Astrocyte (in vitro differentiated cells and primary cell): ENCODE results near the gene COPB2. TPM values are rescaled to one million over a fixed set of nuclear protein-coding genes. Genes with fewer than 3 reads are reported as not detected.
"Not testable (repeated sequence)": the region's sequence is repeated elsewhere in the genome, so short reads cannot be mapped to it uniquely, and the experiment has no call there.

Experiments used
- DNase-seq: peaks from one replicate; pipeline ENCODE4 v3.0.0-alpha.2; 2010; ENCODE audit warnings: low read depth
- FAIRE-seq: peaks from 2 replicates; lab custom pipeline; 2011; peaks lifted over from hg19 to GRCh38; lab: Jason Lieb, UNC
- H2AFZ ChIP-seq: 2 replicates; pipeline ENCODE4 v1.6.0; 2012; ENCODE audit warnings: low read depth, low read length, inconsistent platforms
- H3K27ac ChIP-seq: 2 replicates; pipeline ENCODE4 v1.5.1; 2011; ENCODE audit warnings: low read depth, low read length, inconsistent platforms
- H3K27me3 ChIP-seq: 2 replicates; pipeline ENCODE4 v1.6.0; 2011; ENCODE audit warnings: low read length, inconsistent platforms; ENCODE audit not compliant: insufficient read depth
- H3K36me3 ChIP-seq: 2 replicates; pipeline ENCODE4 v1.5.1; 2011; ENCODE audit warnings: low read length, inconsistent platforms; ENCODE audit not compliant: insufficient read depth
- H3K4me1 ChIP-seq: 2 replicates; pipeline ENCODE4 v1.5.1; 2011; ENCODE audit warnings: low read length, inconsistent platforms; ENCODE audit not compliant: insufficient read depth
- H3K4me2 ChIP-seq: 2 replicates; pipeline ENCODE4 v1.6.0; 2012; ENCODE audit warnings: low read length, inconsistent platforms
- H3K4me3 ChIP-seq: 2 replicates; pipeline ENCODE4 v1.5.1; 2011; ENCODE audit warnings: low read depth, mild to moderate bottlenecking, low read length, inconsistent platforms; ENCODE audit not compliant: insufficient read depth
- H3K79me2 ChIP-seq: 2 replicates; pipeline ENCODE4 v1.6.0; 2012; ENCODE audit warnings: mild to moderate bottlenecking, low read length, inconsistent platforms; ENCODE audit not compliant: insufficient read depth
- H3K9ac ChIP-seq: 2 replicates; pipeline ENCODE4 v1.6.0; 2012; ENCODE audit warnings: mild to moderate bottlenecking, low read length, inconsistent platforms
- H3K9me3 ChIP-seq: 2 replicates; pipeline ENCODE4 v1.5.1; 2012; ENCODE audit warnings: low read depth, mild to moderate bottlenecking, low read length, inconsistent platforms; ENCODE audit not compliant: insufficient read depth
- H4K20me1 ChIP-seq: 2 replicates; pipeline ENCODE4 v1.6.0; 2012; ENCODE audit warnings: low read length, inconsistent platforms; ENCODE audit not compliant: insufficient read depth
- H3K27ac Mint-ChIP-seq: one replicate; pipeline ENCODE4 v1.8.0; 2021; ENCODE audit warnings: mild to moderate bottlenecking, mixed read lengths; ENCODE audit not compliant: unreplicated experiment
- H3K27me3 Mint-ChIP-seq: one replicate; pipeline ENCODE4 v1.8.0; 2021; ENCODE audit warnings: low read depth, mixed read lengths; ENCODE audit not compliant: unreplicated experiment
- H3K36me3 Mint-ChIP-seq: one replicate; pipeline ENCODE4 v1.8.0; 2021; ENCODE audit warnings: low read depth, mixed read lengths; ENCODE audit not compliant: unreplicated experiment
- H3K4me1 Mint-ChIP-seq: one replicate; pipeline ENCODE4 v1.8.0; 2021; ENCODE audit warnings: low read depth, mixed read lengths; ENCODE audit not compliant: unreplicated experiment
- H3K4me3 Mint-ChIP-seq: one replicate; pipeline ENCODE4 v1.8.0; 2021; ENCODE audit warnings: mild to moderate bottlenecking, moderate library complexity, mixed read lengths; ENCODE audit not compliant: unreplicated experiment
- H3K9me3 Mint-ChIP-seq: one replicate; pipeline ENCODE4 v1.8.0; 2021; ENCODE audit warnings: mild to moderate bottlenecking, mixed read lengths; ENCODE audit not compliant: unreplicated experiment
- EZH2 ChIP-seq: IDR thresholded peaks from 2 replicates; pipeline ENCODE4 v1.6.1; 2012; ENCODE audit warnings: mild to moderate bottlenecking, low read length, inconsistent platforms; ENCODE audit not compliant: insufficient read depth
- total RNA-seq: library from RNA; stranded (reverse); gene quantifications from 2 replicates; pipeline ENCODE4 v1.2.1, GENCODE V29; 2021
- TF ChIP-seq, protein P1 (sequence below): IDR thresholded peaks from 2 replicates; pipeline ENCODE4 v1.5.1; 2011; ENCODE audit warnings: low read depth, mild to moderate bottlenecking, inconsistent platforms, low read length, moderate library complexity; ENCODE audit not compliant: insufficient read depth

Gene COPB2
- total RNA-seq, 1 donor from 2014 or later: 269 TPM

DNA sequence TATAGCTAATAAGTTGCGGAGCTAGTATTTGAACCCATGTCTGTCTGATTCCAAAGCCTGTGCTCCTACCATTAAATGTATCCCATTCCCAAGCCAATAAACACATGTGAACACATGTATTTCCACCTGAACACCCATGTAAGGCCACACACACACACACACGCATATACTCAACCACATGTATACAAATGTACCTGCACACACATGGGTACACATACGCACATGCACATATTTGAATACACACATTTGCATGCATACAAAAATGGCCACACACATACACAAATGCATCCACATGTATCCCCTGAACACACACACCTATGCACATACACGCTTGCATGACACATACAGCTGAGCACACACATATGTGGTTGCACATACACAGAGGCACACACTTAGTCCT is 51.0 kb downstream of the COPB2 start:
- no peak for TF ChIP-seq EZH2
- TF ChIP-seq, protein P1, sequence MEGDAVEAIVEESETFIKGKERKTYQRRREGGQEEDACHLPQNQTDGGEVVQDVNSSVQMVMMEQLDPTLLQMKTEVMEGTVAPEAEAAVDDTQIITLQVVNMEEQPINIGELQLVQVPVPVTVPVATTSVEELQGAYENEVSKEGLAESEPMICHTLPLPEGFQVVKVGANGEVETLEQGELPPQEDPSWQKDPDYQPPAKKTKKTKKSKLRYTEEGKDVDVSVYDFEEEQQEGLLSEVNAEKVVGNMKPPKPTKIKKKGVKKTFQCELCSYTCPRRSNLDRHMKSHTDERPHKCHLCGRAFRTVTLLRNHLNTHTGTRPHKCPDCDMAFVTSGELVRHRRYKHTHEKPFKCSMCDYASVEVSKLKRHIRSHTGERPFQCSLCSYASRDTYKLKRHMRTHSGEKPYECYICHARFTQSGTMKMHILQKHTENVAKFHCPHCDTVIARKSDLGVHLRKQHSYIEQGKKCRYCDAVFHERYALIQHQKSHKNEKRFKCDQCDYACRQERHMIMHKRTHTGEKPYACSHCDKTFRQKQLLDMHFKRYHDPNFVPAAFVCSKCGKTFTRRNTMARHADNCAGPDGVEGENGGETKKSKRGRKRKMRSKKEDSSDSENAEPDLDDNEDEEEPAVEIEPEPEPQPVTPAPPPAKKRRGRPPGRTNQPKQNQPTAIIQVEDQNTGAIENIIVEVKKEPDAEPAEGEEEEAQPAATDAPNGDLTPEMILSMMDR: no peak
- Histone ChIP-seq H3K4me2 (no peak overlapping the region), H3K36me3 (no peaks in the 10 kb centered on the region), H3K27ac (no peak overlapping the region), H2AFZ (no peak overlapping the region), H3K4me1 (peaks cover 6% of the 10 kb centered on the region), H3K9me3 (no peaks in the 10 kb centered on the region), H3K9ac (no peak overlapping the region), H3K27me3 (peaks cover 7% of the 10 kb centered on the region), H4K20me1 (no peaks in the 10 kb centered on the region), H3K4me3 (no peak overlapping the region), H3K79me2 (no peaks in the 10 kb centered on the region)
- Mint-ChIP-seq H3K4me1 (peaks cover 18% of the 10 kb centered on the region), H3K27ac (no peak overlapping the region), H3K4me3 (no peak overlapping the region), H3K9me3 (no peaks in the 10 kb centered on the region), H3K27me3 (peaks cover 33% of the 10 kb centered on the region), H3K36me3 (no peaks in the 10 kb centered on the region)
- FAIRE-seq (no peak), DNase-seq (no peak)

DNA sequence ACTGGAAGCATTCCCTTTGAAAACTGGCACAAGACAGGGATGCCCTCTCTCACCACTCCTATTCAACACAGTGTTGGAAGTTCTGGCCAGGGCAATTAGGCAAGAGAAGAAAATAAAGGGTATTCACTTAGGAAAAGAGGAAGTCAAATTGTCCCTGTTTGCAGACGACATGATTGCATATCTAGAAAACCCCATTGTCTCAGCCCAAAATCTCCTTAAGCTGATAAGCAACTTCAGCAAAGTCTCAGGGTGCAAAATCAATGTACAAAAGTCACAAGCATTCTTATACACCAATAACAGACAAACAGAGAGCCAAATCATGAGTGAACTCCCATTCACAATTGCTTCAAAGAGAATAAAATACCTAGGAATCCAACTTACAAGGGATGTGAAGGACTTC is 54.8 kb downstream of the COPB2 start:
- not testable (repeated sequence) for H3K36me3 ChIP-seq, H3K9ac ChIP-seq, H3K9me3 Mint-ChIP-seq, H4K20me1 ChIP-seq, H3K79me2 ChIP-seq, H3K4me3 ChIP-seq, FAIRE-seq, H3K4me1 ChIP-seq, H3K4me3 Mint-ChIP-seq, H3K36me3 Mint-ChIP-seq, DNase-seq, H3K4me2 ChIP-seq, H2AFZ ChIP-seq, H3K9me3 ChIP-seq, H3K27ac ChIP-seq, H3K27ac Mint-ChIP-seq
- H3K27me3 Mint-ChIP-seq: peaks cover 47% of the 10 kb centered on the region
- peaks cover 30% of the 10 kb centered on the region for H3K27me3 ChIP-seq
- peaks cover 13% of the 10 kb centered on the region for H3K4me1 Mint-ChIP-seq

DNA sequence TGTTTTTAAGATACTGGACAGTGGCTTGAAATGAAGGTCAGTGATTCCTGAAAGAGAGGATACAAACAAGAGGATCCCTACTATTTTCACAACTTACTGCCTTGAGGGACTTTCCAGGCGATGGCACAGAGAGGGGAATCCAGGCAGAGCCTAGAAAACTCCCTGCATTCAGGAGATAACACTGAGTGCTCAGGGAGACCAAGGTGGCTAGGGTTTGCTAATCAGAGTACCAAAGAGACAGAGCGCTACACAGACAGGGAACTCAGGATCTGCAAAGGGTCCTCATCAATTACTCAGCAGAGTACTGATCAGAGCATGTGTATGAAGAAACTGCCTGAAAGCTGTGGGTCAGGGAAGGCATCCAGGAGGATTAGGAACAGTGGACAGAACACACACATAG is 57.4 kb downstream of the COPB2 start:
- no peaks in the 10 kb centered on the region for H3K36me3 Mint-ChIP-seq
- Histone ChIP-seq H2AFZ (no peak overlapping the region), H3K27me3 (peaks cover 23% of the 10 kb centered on the region), H3K27ac (no peak overlapping the region), H4K20me1 (no peaks in the 10 kb centered on the region), H3K4me2 (no peak overlapping the region), H3K36me3 (no peaks in the 10 kb centered on the region), H3K9me3 (no peaks in the 10 kb centered on the region), H3K79me2 (no peaks in the 10 kb centered on the region), H3K4me3 (no peak overlapping the region), H3K9ac (no peak overlapping the region), H3K4me1 (no peaks in the 10 kb centered on the region)
- DNase-seq (no peak), FAIRE-seq (no peak)
- TF ChIP-seq, protein P1: no peak
- no peak for TF ChIP-seq EZH2
- H3K27me3 Mint-ChIP-seq: peaks cover 55% of the 10 kb centered on the region
- H3K9me3 Mint-ChIP-seq: no peaks in the 10 kb centered on the region
- peaks cover 4% of the 10 kb centered on the region for H3K4me1 Mint-ChIP-seq
- H3K27ac Mint-ChIP-seq: no peak overlapping the region
- no peak overlapping the region for H3K4me3 Mint-ChIP-seq
